HepG2 (cell line): ENCODE results near the gene LSM12. TPM values are rescaled to one million over a fixed set of nuclear protein-coding genes. Genes with fewer than 3 reads are reported as not detected.

Experiments used
- ARNTL ChIP-seq: sonication (generic); formaldehyde crosslinking; IDR thresholded peaks from 2 replicates; pipeline ENCODE4 v1.4.0; 2020; ENCODE audit warnings: mild to moderate bottlenecking, missing genetic modification reagents
- BORCS8-MEF2B ChIP-seq: sonication (generic); formaldehyde crosslinking; IDR thresholded peaks from 2 replicates; pipeline ENCODE4 v1.8.0; 2022; ENCODE audit warnings: mild to moderate bottlenecking, missing genetic modification reagents
- CBX5 ChIP-seq: sonication (generic); formaldehyde crosslinking; IDR thresholded peaks from 2 replicates; pipeline ENCODE4 v1.4.0; 2020; ENCODE audit warnings: missing genetic modification reagents, borderline replicate concordance
- DMAP1 ChIP-seq: IDR thresholded peaks from 2 replicates; pipeline ENCODE4 v1.6.1; 2016
- HNF4G ChIP-seq, 2 experiments: sonication (generic) in 1 of 2; formaldehyde crosslinking in 1 of 2; IDR thresholded peaks; 2 replicates each; pipeline versions ENCODE4 v1.4.0 to v1.6.1; 2011 to 2020; ENCODE audit warnings: borderline replicate concordance in 2 of 2, low read depth in 2 of 2, mild to moderate bottlenecking in 2 of 2, low read length in 1 of 2, missing genetic modification reagents in 1 of 2, moderate library complexity in 1 of 2
- KLF16 ChIP-seq, 2 experiments: sonication (generic) in 1 of 2; formaldehyde crosslinking in 1 of 2; IDR thresholded peaks; 2 replicates each; pipeline versions ENCODE4 v1.6.1 to v1.8.0; 2016 to 2023; ENCODE audit warnings: missing genetic modification reagents in 2 of 2, missing compliant biosample characterization in 1 of 2
- NCOA5 ChIP-seq: sonication (generic); formaldehyde crosslinking; IDR thresholded peaks from 2 replicates; pipeline ENCODE4 v1.4.0; 2020; ENCODE audit warnings: missing genetic modification reagents
- NR0B2 ChIP-seq: sonication (generic); formaldehyde crosslinking; IDR thresholded peaks from 2 replicates; pipeline ENCODE4 v1.4.0; 2020; ENCODE audit warnings: mild to moderate bottlenecking, missing genetic modification reagents
- PHF8 ChIP-seq: sonication (generic); formaldehyde crosslinking; IDR thresholded peaks from 2 replicates; pipeline ENCODE4 v1.5.0; 2020; ENCODE audit warnings: missing genetic modification reagents
- POLR2G ChIP-seq: fragments of 200-400 bp; formaldehyde crosslinking; IDR thresholded peaks from 2 replicates; pipeline ENCODE4 v1.6.1; 2018; ENCODE audit warnings: mild to moderate bottlenecking, low read depth, low read length, moderate library complexity
- SALL2 ChIP-seq: sonication (generic); formaldehyde crosslinking; IDR thresholded peaks from 2 replicates; pipeline ENCODE4 v1.8.1; 2023; ENCODE audit warnings: mild to moderate bottlenecking, missing genetic modification reagents, inconsistent platforms
- SIN3A ChIP-seq: IDR thresholded peaks from 2 replicates; pipeline ENCODE4 v1.6.1; 2011; ENCODE audit warnings: low read depth, mild to moderate bottlenecking, control low read depth, low read length, borderline replicate concordance
- SP5 ChIP-seq: IDR thresholded peaks from 2 replicates; pipeline ENCODE4 v1.6.1; 2016; ENCODE audit warnings: low read depth, borderline replicate concordance
- TFE3 ChIP-seq: IDR thresholded peaks from 2 replicates; pipeline ENCODE4 v1.6.1; 2016
- USF2 ChIP-seq, 2 experiments: sonication (generic) in 1 of 2; formaldehyde crosslinking in 1 of 2; IDR thresholded peaks; 2 replicates each; pipeline versions ENCODE4 v1.5.1 to v1.6.1; 2011 to 2020; ENCODE audit warnings: borderline replicate concordance in 1 of 2, low read depth in 1 of 2, low read length in 1 of 2, mild to moderate bottlenecking in 1 of 2, missing genetic modification reagents in 1 of 2, moderate library complexity in 1 of 2
- ZBTB8A ChIP-seq: sonication (generic); formaldehyde crosslinking; IDR thresholded peaks from 2 replicates; pipeline ENCODE4 v1.4.0; 2020; ENCODE audit warnings: mild to moderate bottlenecking, low read depth, missing genetic modification reagents, borderline replicate concordance
- ZFP37 ChIP-seq: sonication (generic); formaldehyde crosslinking; IDR thresholded peaks from 2 replicates; pipeline ENCODE4 v1.4.0; 2020; ENCODE audit warnings: missing genetic modification reagents, borderline replicate concordance
- ZNF207 ChIP-seq: fragments of 450-650 bp; IDR thresholded peaks from 2 replicates; pipeline ENCODE4 v1.6.1; 2016; ENCODE audit warnings: antibody characterized with exemption, borderline replicate concordance
- ZNF337 ChIP-seq: sonication (generic); formaldehyde crosslinking; IDR thresholded peaks from 2 replicates; pipeline ENCODE4 v1.5.1; 2020; ENCODE audit warnings: missing genetic modification reagents, low read depth, mild to moderate bottlenecking, borderline replicate concordance
- ZNF44 ChIP-seq: sonication (generic); formaldehyde crosslinking; IDR thresholded peaks from 2 replicates; pipeline ENCODE4 v1.5.1; 2020; ENCODE audit warnings: mild to moderate bottlenecking, missing genetic modification reagents
- ZNF747 ChIP-seq: sonication (generic); formaldehyde crosslinking; IDR thresholded peaks from 2 replicates; pipeline ENCODE4 v1.8.1; 2023; ENCODE audit warnings: missing genetic modification reagents, mild to moderate bottlenecking, borderline replicate concordance
- ZNF784 ChIP-seq: sonication (generic); formaldehyde crosslinking; IDR thresholded peaks from 2 replicates; pipeline ENCODE4 v1.5.1; 2020; ENCODE audit warnings: missing genetic modification reagents, mild to moderate bottlenecking, borderline replicate concordance
- ZSCAN29 ChIP-seq: sonication (generic); formaldehyde crosslinking; conservative IDR thresholded peaks from 2 replicates; pipeline ENCODE4 v1.4.0; 2020; ENCODE audit warnings: mild to moderate bottlenecking, missing genetic modification reagents
- polyA plus RNA-seq, 8 experiments: library from polyadenylated mRNA; depleted of rRNA in 3 of 8; stranded (reverse) in 7 of 8; unstranded in 1 of 8; fragments of >200 nt; fragmentation: Illumina TruSeq in 4 of 8; extraction: Trizol in 4 of 8; gene quantifications; 2 replicates each; pipeline versions ENCODE4 v1.2.1 to v1.2.3, GENCODE V29; 2011 to 2016; ENCODE audit warnings: low read depth in 4 of 8, missing spikeins in 1 of 8, mixed read lengths in 1 of 8; ENCODE audit not compliant: insufficient read depth in 1 of 8
- total RNA-seq, 5 experiments: library from RNA; depleted of rRNA; stranded (reverse); fragments of >200 nt; fragmentation: Illumina TruSeq; extraction: Trizol; gene quantifications; 2 replicates each; pipeline ENCODE4 v1.2.3, GENCODE V29; 2016; ENCODE audit warnings: low read depth in 1 of 5

LSM12 gene
- total and polyA plus RNA-seq, 2 of the 13 experiments (the other 11 are each of a cell fraction or from before 2014, with no cell fraction given), result 52.8 to 55.7 TPM

GRCh38 chr17:44014437-44015172 is 51.9 kb downstream of the LSM12 start, which contains the start of gene TMEM101 (continued):
- TF ChIP-seq KLF16 (CRISPR knock-in tag; IDR thresholded peaks at IDR 0.05) (peak in 1 of 2 experiments; percentile 99; a peak in 2 of 4 replicates), ZSCAN29 (CRISPR knock-in tag) (peak; percentile 92), USF2 (IDR thresholded peaks at IDR 0.05; ENCODE audit: low read depth, low read length) (0 out of 2 replicates have a peak, but pooled peaks have one; percentile 1), USF2 (CRISPR knock-in tag; IDR thresholded peaks at IDR 0.05; ENCODE audit: borderline replicate concordance) (no peak), SIN3A (peak; percentile 86; the same call in 1 of the 2 replicates), ZNF747 (peak; percentile 55; the same call in 1 of the 2 replicates), SP5 (CRISPR knock-in tag) (peak; percentile 61; the same call in 1 of the 2 replicates), ZNF44 (CRISPR knock-in tag) (peak; percentile 91; the same call in 1 of the 2 replicates), NR0B2 (CRISPR knock-in tag) (peak; percentile 70; the same call in 1 of the 2 replicates), ZNF784 (CRISPR knock-in tag) (peak; percentile 98), ZNF207 (no peak), ZFP37 (peak; percentile 16; the same call in 1 of the 2 replicates), TFE3 (CRISPR knock-in tag) (peak; percentile 84), BORCS8-MEF2B (peak; percentile 94), DMAP1 (CRISPR knock-in tag) (peak; percentile 92), SALL2 (CRISPR knock-in tag) (peak; percentile 82), NCOA5 (0 out of 2 replicates have a peak, but pooled peaks have one; percentile 35), HNF4G (IDR thresholded peaks at IDR 0.05; ENCODE audit: borderline replicate concordance, low read depth, low read length) (peak; percentile 67; the same call in 1 of the 2 replicates), HNF4G (CRISPR knock-in tag; IDR thresholded peaks at IDR 0.05; ENCODE audit: borderline replicate concordance, low read depth) (peak; percentile 68; the same call in 1 of the 2 replicates), POLR2G (peak; percentile 91), ARNTL (CRISPR knock-in tag) (peak; percentile 84), ZNF337 (CRISPR knock-in tag) (peak; percentile 80; the same call in 1 of the 2 replicates), ZBTB8A (CRISPR knock-in tag) (peak; percentile 80; the same call in 1 of the 2 replicates), CBX5 (CRISPR knock-in tag) (peak; percentile 99), PHF8 (CRISPR knock-in tag) (peak; percentile 91)
